ENCODE data around the gene CEMIP. TPM values are rescaled to one million over a fixed set of nuclear protein-coding genes. Genes with fewer than 3 reads are reported as not detected.

The CEMIP gene
- total RNA-seq, 1 donor from 2014 or later = 0.30 TPM

DNA sequence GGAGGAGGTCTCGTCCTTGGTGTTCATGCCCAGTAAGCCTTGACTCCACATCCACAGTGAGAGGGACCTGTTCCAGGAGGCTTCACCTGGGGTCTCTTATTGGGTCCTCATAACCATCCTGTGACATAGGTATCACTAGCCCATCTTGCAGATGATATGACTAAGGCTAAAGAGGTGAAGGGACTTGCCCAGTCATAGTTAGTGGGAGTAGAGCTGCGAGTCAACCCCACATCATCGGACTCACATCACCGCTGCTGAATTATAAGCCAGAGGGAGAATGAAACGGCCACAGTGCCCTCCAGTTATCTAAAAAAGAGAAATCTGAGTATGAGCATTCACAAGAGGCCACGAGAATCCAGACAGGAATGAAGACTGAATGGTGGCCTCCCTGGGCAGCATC is 144.5 kb downstream of the CEMIP start:
- DNase-seq (ENCODE audit: low spot score) = no peak
- H3K27me3 Mint-ChIP-seq (ENCODE audit: low read depth) = no peaks in the 10 kb centered on the region
- H3K36me3 Mint-ChIP-seq (ENCODE audit: low read depth) = no peaks in the 10 kb centered on the region
- intact Hi-C loops (cut with micrococcal nuclease) = no loop called here
- peaks cover 17% of the 10 kb centered on the region for H3K4me1 Mint-ChIP-seq (ENCODE audit: low read depth)
- H3K9me3 Mint-ChIP-seq = no peaks in the 10 kb centered on the region
- no peak overlapping the region for H3K4me3 Mint-ChIP-seq (ENCODE audit: low read depth)
- H3K27ac Mint-ChIP-seq = no peak overlapping the region

- intact Hi-C loops (cut with micrococcal nuclease) = no loop called here
- no peak for DNase-seq (ENCODE audit: low spot score)
- no peaks in the 10 kb centered on the region for H3K36me3 Mint-ChIP-seq (ENCODE audit: low read depth)
- no peak overlapping the region for H3K27ac Mint-ChIP-seq
- no peaks in the 10 kb centered on the region for H3K9me3 Mint-ChIP-seq
- H3K4me1 Mint-ChIP-seq (ENCODE audit: low read depth) = peaks cover 17% of the 10 kb centered on the region
- no peaks in the 10 kb centered on the region for H3K27me3 Mint-ChIP-seq (ENCODE audit: low read depth)
- no peak overlapping the region for H3K4me3 Mint-ChIP-seq (ENCODE audit: low read depth)
These were observed 145.1 kb downstream of the CEMIP start for GRCh38 chr15:80924278-80924677.

- H3K4me3 Mint-ChIP-seq (ENCODE audit: low read depth) = no peak overlapping the region
- H3K9me3 Mint-ChIP-seq = no peaks in the 10 kb centered on the region
- intact Hi-C loops (cut with micrococcal nuclease) = no loop called here
- H3K36me3 Mint-ChIP-seq (ENCODE audit: low read depth) = no peaks in the 10 kb centered on the region
- no peaks in the 10 kb centered on the region for H3K27me3 Mint-ChIP-seq (ENCODE audit: low read depth)
- peaks cover 8% of the 10 kb centered on the region for H3K4me1 Mint-ChIP-seq (ENCODE audit: low read depth)
- DNase-seq (ENCODE audit: low spot score) = no peak
- H3K27ac Mint-ChIP-seq = no peak overlapping the region
These were observed 146.5 kb downstream of the CEMIP start for GRCh38 chr15:80925597-80926059.

GRCh38 chr15:80926126-80926525 is 147.0 kb downstream of the CEMIP start:
- H3K4me1 Mint-ChIP-seq (ENCODE audit: low read depth) = peaks cover 4% of the 10 kb centered on the region
- no peaks in the 10 kb centered on the region for H3K36me3 Mint-ChIP-seq (ENCODE audit: low read depth)
- no peak overlapping the region for H3K4me3 Mint-ChIP-seq (ENCODE audit: low read depth)
- H3K27ac Mint-ChIP-seq = no peak overlapping the region
- H3K27me3 Mint-ChIP-seq (ENCODE audit: low read depth) = no peaks in the 10 kb centered on the region
- H3K9me3 Mint-ChIP-seq = no peaks in the 10 kb centered on the region
- intact Hi-C loops (cut with micrococcal nuclease) = no loop called here
- DNase-seq (ENCODE audit: low spot score) = no peak

- Mint-ChIP-seq H3K27me3 (ENCODE audit: low read depth) (no peaks in the 10 kb centered on the region), H3K4me1 (ENCODE audit: low read depth) (no peaks in the 10 kb centered on the region), H3K9me3 (no peaks in the 10 kb centered on the region), H3K27ac (no peak overlapping the region), H3K4me3 (ENCODE audit: low read depth) (no peak overlapping the region), H3K36me3 (ENCODE audit: low read depth) (no peaks in the 10 kb centered on the region)
- DNase-seq (ENCODE audit: low spot score) = no peak
- intact Hi-C loops (cut with micrococcal nuclease) = no loop called here
These were observed 150.1 kb downstream of the CEMIP start for GRCh38 chr15:80929225-80929624.

GRCh38 chr15:80929689-80930088 is 150.5 kb downstream of the CEMIP start:
- Mint-ChIP-seq H3K27ac (no peak overlapping the region), H3K9me3 (no peaks in the 10 kb centered on the region), H3K36me3 (ENCODE audit: low read depth) (no peaks in the 10 kb centered on the region), H3K27me3 (ENCODE audit: low read depth) (no peaks in the 10 kb centered on the region), H3K4me1 (ENCODE audit: low read depth) (peaks cover 4% of the 10 kb centered on the region), H3K4me3 (ENCODE audit: low read depth) (no peak overlapping the region)
- DNase-seq (ENCODE audit: low spot score) = no peak
- intact Hi-C loops (cut with micrococcal nuclease) = no loop called here

- H3K9me3 Mint-ChIP-seq = no peaks in the 10 kb centered on the region
- H3K36me3 Mint-ChIP-seq (ENCODE audit: low read depth) = no peaks in the 10 kb centered on the region
- no peak overlapping the region for H3K27ac Mint-ChIP-seq
- intact Hi-C loops (cut with micrococcal nuclease) = no loop called here
- H3K27me3 Mint-ChIP-seq (ENCODE audit: low read depth) = no peaks in the 10 kb centered on the region
- H3K4me1 Mint-ChIP-seq (ENCODE audit: low read depth) = peaks cover 8% of the 10 kb centered on the region
- no peak overlapping the region for H3K4me3 Mint-ChIP-seq (ENCODE audit: low read depth)
- no peak for DNase-seq (ENCODE audit: low spot score)
These were observed 152.0 kb downstream of the CEMIP start for GRCh38 chr15:80931191-80931590.

DNA sequence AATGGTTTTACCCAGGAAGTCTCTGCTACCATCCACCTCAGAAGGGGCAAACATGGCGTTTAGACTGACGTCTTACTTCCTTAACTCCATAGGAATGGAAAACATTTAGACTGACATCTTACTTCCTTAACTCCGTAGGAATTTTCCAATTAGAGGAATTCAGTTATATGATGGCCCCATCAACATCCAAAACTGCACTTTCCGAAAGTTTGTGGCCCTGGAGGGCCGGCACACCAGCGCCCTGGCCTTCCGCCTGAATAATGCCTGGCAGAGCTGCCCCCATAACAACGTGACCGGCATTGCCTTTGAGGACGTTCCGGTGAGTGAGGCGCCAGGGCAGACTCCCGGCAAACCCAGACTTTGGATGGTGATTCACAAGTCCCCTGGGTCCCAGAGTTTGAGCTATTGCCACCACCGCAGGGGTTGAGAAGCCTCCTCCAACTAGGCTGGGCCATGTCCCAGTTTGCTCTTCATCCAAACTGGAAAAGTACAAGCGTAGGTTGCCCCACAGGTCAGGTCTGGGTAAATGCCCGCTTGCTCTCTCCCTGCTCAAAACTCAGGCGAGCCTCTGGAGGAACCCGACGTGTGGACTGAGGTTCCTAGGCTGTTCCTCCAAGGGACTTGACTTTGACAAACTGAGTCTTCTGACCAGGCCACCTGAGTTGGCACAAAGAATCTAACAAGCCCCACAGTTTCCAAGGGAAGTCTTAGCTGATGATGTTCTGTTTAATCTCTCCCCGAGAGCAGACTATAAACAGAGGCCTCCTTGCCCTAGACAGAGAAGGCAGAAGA is 152.7 kb downstream of the CEMIP start:
- no peak for DNase-seq (ENCODE audit: low spot score)
- Mint-ChIP-seq H3K9me3 (no peaks in the 10 kb centered on the region), H3K27ac (no peak overlapping the region), H3K4me1 (ENCODE audit: low read depth) (peaks cover 8% of the 10 kb centered on the region), H3K27me3 (ENCODE audit: low read depth) (no peaks in the 10 kb centered on the region), H3K4me3 (ENCODE audit: low read depth) (no peak overlapping the region), H3K36me3 (ENCODE audit: low read depth) (no peaks in the 10 kb centered on the region)
- intact Hi-C loops (cut with micrococcal nuclease) = no loop called here

- no peak overlapping the region for H3K27ac Mint-ChIP-seq
- intact Hi-C loops (cut with micrococcal nuclease) = no loop called here
- H3K27me3 Mint-ChIP-seq (ENCODE audit: low read depth) = no peaks in the 10 kb centered on the region
- no peak for DNase-seq (ENCODE audit: low spot score)
- no peaks in the 10 kb centered on the region for H3K36me3 Mint-ChIP-seq (ENCODE audit: low read depth)
- no peaks in the 10 kb centered on the region for H3K9me3 Mint-ChIP-seq
- peaks cover 8% of the 10 kb centered on the region for H3K4me1 Mint-ChIP-seq (ENCODE audit: low read depth)
- no peak overlapping the region for H3K4me3 Mint-ChIP-seq (ENCODE audit: low read depth)
These were observed 153.3 kb downstream of the CEMIP start for GRCh38 chr15:80932513-80932815.

GRCh38 chr15:80932989-80933388 is 153.8 kb downstream of the CEMIP start:
- Mint-ChIP-seq H3K4me3 (ENCODE audit: low read depth) (no peak overlapping the region), H3K36me3 (ENCODE audit: low read depth) (no peaks in the 10 kb centered on the region), H3K27ac (no peak overlapping the region), H3K9me3 (no peaks in the 10 kb centered on the region), H3K27me3 (ENCODE audit: low read depth) (no peaks in the 10 kb centered on the region), H3K4me1 (ENCODE audit: low read depth) (peaks cover 8% of the 10 kb centered on the region)
- intact Hi-C loops (cut with micrococcal nuclease) = no loop called here
- DNase-seq (ENCODE audit: low spot score) = no peak

GRCh38 chr15:80934761-80935221 is 155.6 kb downstream of the CEMIP start:
- Mint-ChIP-seq H3K4me3 (ENCODE audit: low read depth) (no peak overlapping the region), H3K27me3 (ENCODE audit: low read depth) (no peaks in the 10 kb centered on the region), H3K4me1 (ENCODE audit: low read depth) (peaks cover 8% of the 10 kb centered on the region), H3K27ac (no peak overlapping the region), H3K9me3 (no peaks in the 10 kb centered on the region), H3K36me3 (ENCODE audit: low read depth) (no peaks in the 10 kb centered on the region)
- intact Hi-C loops (cut with micrococcal nuclease) = no loop called here
- DNase-seq (ENCODE audit: low spot score) = no peak

DNA sequence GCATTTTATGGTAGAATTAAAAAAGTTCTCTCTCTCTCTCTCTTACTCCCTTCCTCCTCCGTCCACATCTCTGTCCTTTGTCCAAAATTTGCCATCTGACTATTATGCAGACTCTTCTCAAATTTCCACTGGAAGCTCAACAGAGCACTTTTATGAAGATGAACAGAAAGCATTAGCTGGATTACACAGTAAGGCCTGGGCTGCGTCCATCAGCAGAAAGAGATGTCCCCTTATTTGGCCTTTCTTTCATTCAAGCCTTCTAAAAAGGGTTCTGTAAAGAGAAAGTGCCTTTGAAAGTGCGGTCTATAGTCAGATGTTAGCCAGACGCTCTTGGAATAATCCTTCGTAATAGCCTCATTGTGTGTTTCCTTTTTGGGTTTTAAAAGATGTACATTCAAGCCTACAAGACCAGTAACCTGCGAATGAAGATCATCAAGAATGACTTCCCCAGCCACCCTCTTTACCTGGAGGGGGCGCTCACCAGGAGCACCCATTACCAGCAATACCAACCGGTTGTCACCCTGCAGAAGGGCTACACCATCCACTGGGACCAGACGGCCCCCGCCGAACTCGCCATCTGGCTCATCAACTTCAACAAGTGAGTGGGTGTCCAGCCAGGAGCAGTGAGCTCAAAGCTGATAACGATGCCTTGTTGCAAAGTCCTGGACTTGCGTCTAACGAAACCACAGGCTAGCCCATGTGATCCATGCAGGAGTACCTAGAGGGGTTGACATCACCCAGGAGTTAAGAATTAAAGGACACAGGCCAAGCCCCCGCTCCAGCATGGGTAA is 157.3 kb downstream of the CEMIP start:
- Mint-ChIP-seq H3K4me3 (ENCODE audit: low read depth) (no peak overlapping the region), H3K36me3 (ENCODE audit: low read depth) (peaks cover 2% of the 10 kb centered on the region), H3K9me3 (no peaks in the 10 kb centered on the region), H3K27ac (no peak overlapping the region), H3K4me1 (ENCODE audit: low read depth) (peaks cover 8% of the 10 kb centered on the region), H3K27me3 (ENCODE audit: low read depth) (no peaks in the 10 kb centered on the region)
- no peak for DNase-seq (ENCODE audit: low spot score)
- intact Hi-C loops (cut with micrococcal nuclease) = no loop called here

GRCh38 chr15:80937718-80938117 is 158.5 kb downstream of the CEMIP start:
- Mint-ChIP-seq H3K27ac (no peak overlapping the region), H3K27me3 (ENCODE audit: low read depth) (no peaks in the 10 kb centered on the region), H3K4me1 (ENCODE audit: low read depth) (peaks cover 8% of the 10 kb centered on the region), H3K9me3 (no peaks in the 10 kb centered on the region), H3K36me3 (ENCODE audit: low read depth) (peaks cover 4% of the 10 kb centered on the region), H3K4me3 (ENCODE audit: low read depth) (no peak overlapping the region)
- DNase-seq (ENCODE audit: low spot score) = no peak
- intact Hi-C loops (cut with micrococcal nuclease) = no loop called here
